ENCODE results near the gene CNTD1.

- TF ChIP-seq CTCF (conservative IDR thresholded peaks at IDR 0.05; ENCODE audit: low read length) (no peak), EZH2phosphoT487 (IDR thresholded peaks at IDR 0.05; ENCODE audit: borderline replicate concordance) (no peak)
Measured at GRCh38 chr17:42778570-42778969, 20.1 kb upstream of the CNTD1 start.

Data from Loucy (cell line).